Dendritic cell treated with granulocyte-macrophage colony-stimulating factor and Interleukin-4, amounts not matched to agents 40 ng/mL and 50 ng/mL, for 4 days (primary cell): ENCODE measurements around the gene RNASEH2B.

Experiments used
- H3K27ac Mint-ChIP-seq: one replicate; pipeline ENCODE4 v1.8.0; 2022; ENCODE audit warnings: mild to moderate bottlenecking, mixed read lengths
- H3K27me3 Mint-ChIP-seq: one replicate; pipeline ENCODE4 v1.8.0; 2022; ENCODE audit warnings: mild to moderate bottlenecking, mixed read lengths
- H3K36me3 Mint-ChIP-seq: one replicate; pipeline ENCODE4 v1.8.0; 2022; ENCODE audit warnings: low read depth, mixed read lengths
- H3K4me1 Mint-ChIP-seq: one replicate; pipeline ENCODE4 v1.8.0; 2022; ENCODE audit warnings: low read depth, mixed read lengths
- H3K4me3 Mint-ChIP-seq: one replicate; pipeline ENCODE4 v1.8.0; 2022; ENCODE audit warnings: mild to moderate bottlenecking, moderate library complexity, mixed read lengths
- H3K9me3 Mint-ChIP-seq: one replicate; pipeline ENCODE4 v1.8.0; 2022; ENCODE audit warnings: mixed read lengths
- intact Hi-C: fragments of 100-400 bp; cut with micrococcal nuclease; formaldehyde crosslinking; loops from one replicate; pipeline ENCODE4 v1.15.0; 2022

Gene RNASEH2B

DNA sequence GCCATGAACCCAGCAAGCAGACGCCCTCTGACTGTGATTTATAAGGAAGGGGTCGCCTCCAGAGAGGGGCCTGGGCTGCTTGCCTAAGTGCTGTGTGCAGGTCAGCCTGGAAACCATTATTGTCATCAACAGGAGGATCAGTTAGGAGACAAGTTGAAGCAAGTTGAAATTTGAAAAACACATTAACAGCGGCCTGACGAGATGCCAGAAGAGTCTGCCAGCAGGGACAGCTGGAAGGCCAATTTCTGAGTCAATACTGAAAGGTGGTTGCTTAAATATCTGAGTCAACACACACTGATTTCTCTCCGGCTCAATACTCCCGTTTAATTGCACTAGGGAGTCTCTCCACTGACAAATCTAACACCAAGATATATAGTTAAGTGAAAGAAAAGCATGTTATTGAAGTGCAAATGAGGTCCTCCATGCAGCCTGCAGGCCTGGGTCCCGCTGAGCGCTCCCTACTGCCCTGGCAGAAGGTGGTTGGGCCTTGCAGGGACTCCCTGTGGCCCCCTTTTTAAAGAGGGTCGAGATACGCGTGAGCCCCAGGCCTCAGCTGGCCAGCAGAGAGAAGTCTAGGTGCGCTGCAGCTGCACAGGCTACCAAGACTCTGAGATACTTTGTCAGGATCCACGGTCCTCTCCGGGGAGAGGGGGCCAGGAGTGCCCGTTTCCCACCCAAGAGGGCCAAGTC is 91.1 kb downstream of the RNASEH2B start:
- peaks cover 13% of the 10 kb centered on the region for H3K4me1 Mint-ChIP-seq
- H3K27ac Mint-ChIP-seq, result no peak overlapping the region
- no peaks in the 10 kb centered on the region for H3K36me3 Mint-ChIP-seq
- no peak overlapping the region for H3K4me3 Mint-ChIP-seq
- H3K9me3 Mint-ChIP-seq, result no peaks in the 10 kb centered on the region
- H3K27me3 Mint-ChIP-seq, result peaks cover 13% of the 10 kb centered on the region
- intact Hi-C loops, result no loop called here

DNA sequence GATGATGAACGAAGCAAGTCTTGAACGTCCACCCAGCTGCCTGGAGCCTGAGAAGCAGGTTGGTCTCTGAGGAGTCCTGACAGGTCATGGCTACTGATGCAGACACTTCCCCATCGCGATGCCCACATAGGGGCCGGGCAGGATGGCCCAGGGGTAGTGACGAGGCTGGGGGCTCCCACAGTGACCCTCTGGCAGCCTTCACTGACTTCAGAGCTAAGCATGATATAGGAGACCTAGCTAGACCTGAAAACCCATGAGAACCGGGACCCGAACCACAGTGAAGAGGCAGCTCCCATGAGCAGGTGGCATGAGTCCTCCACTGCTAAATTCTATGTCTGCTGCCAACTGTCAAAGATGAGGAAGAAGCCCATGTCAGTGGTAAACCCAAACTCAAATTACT is 91.7 kb downstream of the RNASEH2B start:
- intact Hi-C loops, result no loop called here
- no peak overlapping the region for H3K27ac Mint-ChIP-seq
- no peaks in the 10 kb centered on the region for H3K36me3 Mint-ChIP-seq
- H3K4me1 Mint-ChIP-seq, result peaks cover 13% of the 10 kb centered on the region
- no peak overlapping the region for H3K4me3 Mint-ChIP-seq
- no peaks in the 10 kb centered on the region for H3K9me3 Mint-ChIP-seq
- H3K27me3 Mint-ChIP-seq, result peaks cover 13% of the 10 kb centered on the region

DNA sequence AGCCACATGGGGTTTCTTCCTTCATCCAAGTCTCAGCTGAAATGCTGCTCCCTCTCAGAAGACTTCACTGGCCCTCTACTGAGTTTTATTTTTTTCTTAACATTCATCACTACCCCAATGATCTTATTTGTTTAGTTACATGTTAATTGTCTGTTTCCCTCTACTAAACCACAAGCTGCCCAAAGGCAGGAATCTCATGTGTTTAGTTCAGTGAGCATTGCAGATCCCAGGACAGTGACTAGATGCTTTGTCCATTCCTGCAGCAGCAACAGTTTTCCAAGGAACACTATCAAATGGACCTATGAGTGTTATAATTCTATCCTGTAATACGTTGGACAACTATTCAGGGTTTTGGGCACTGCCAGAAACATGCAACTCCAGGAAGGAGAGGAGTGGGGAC is 93.1 kb downstream of the RNASEH2B start:
- Mint-ChIP-seq H3K9me3 (no peaks in the 10 kb centered on the region), H3K4me1 (peaks cover 13% of the 10 kb centered on the region), H3K27ac (no peak overlapping the region), H3K36me3 (no peaks in the 10 kb centered on the region), H3K27me3 (peaks cover 13% of the 10 kb centered on the region), H3K4me3 (no peak overlapping the region)
- intact Hi-C loops, result no loop called here

DNA sequence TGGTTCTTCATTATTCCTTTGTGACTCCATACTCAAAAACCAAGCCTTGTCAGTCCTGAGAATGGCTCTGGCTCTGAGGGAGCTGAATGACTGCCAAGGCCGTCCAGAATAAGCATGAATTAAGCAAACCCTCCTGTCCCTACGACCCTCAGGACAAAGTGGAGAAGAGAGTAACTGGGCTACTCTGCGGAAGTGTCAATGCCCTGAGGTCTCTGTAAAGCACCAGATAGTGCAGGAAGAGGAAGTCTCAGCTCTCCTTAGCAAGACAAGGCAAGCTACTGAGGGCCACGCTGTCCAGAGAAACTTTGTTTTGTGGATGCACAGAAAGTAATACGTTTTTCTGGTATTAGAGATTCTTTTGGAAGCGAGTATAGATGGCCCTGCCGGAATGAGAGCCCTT is 94.1 kb downstream of the RNASEH2B start:
- Mint-ChIP-seq H3K27me3 (peaks cover 13% of the 10 kb centered on the region), H3K9me3 (no peaks in the 10 kb centered on the region), H3K36me3 (no peaks in the 10 kb centered on the region), H3K4me1 (peaks cover 13% of the 10 kb centered on the region), H3K27ac (no peak overlapping the region), H3K4me3 (no peak overlapping the region)
- intact Hi-C loops, result no loop called here

DNA sequence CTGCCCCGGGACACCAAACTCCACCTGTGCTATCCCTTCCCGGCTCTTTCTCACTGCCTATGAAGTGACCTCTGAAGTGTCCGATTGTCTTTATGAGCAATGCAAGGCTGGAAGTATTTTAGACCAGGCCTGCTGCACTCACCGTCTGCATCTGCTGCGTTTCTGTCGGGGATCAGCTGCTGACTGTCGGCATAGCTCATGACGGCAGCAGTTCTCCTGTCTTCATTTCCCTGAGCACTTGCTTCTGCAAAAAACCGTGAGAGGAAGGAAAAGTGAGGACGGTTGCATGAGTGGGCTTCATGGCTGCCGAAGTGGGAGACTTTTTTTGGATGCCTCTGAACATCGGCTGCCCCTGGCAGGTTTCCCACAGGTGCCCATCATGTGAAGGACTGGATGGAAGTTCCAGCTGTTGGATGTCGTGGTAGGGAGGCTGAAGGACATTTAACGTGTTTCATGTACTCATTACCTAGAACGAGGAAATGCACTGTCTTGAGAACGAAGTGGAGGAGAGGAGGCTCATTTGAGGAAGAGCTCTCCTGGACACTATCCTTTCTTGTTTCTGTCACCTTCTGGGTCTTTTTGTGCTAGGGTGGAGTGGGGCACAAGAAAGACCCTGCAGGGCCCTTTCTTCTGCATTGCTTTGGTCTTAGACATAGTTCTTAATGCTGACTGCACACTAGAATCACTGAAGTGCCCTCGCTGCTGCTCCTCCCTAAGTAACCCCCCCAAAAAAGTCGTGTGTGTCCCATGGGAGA is 94.7 kb downstream of the RNASEH2B start:
- no peaks in the 10 kb centered on the region for H3K9me3 Mint-ChIP-seq
- peaks cover 13% of the 10 kb centered on the region for H3K4me1 Mint-ChIP-seq
- peak overlapping the region; percentile 11 for H3K27ac Mint-ChIP-seq
- intact Hi-C loops, result no loop called here
- H3K36me3 Mint-ChIP-seq, result no peaks in the 10 kb centered on the region
- H3K27me3 Mint-ChIP-seq, result peaks cover 13% of the 10 kb centered on the region
- peak overlapping the region; percentile 45 for H3K4me3 Mint-ChIP-seq

DNA sequence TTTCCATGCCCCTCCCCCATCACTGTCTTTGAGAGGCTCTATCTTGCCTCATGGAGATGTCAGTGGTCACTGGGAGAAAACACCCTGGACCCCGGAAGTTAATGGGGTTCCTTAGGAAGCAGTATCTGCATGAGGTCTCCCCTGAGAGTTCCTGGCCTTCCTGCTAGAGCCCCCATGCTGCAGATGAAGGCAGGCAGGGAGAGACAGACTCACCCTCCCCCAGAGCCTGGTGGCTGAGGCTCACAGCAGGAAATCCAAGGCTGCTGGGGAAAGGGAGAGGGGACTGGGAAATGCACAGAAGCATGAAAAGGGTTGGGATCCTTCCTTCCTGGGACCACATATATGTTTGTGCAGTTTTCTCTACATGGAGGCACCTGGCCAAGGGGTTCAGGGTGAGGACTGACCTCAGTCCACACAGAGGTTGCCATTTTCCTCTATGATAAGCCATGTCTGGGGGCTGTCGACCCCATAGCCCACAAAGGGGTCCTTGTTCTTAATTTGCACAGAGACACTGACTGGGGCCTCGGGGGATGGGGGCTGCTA is 95.4 kb downstream of the RNASEH2B start:
- no peak overlapping the region for H3K27ac Mint-ChIP-seq
- H3K9me3 Mint-ChIP-seq, result no peaks in the 10 kb centered on the region
- H3K27me3 Mint-ChIP-seq, result peaks cover 13% of the 10 kb centered on the region
- intact Hi-C loops, result no loop called here
- peaks cover 13% of the 10 kb centered on the region for H3K4me1 Mint-ChIP-seq
- H3K36me3 Mint-ChIP-seq, result no peaks in the 10 kb centered on the region
- H3K4me3 Mint-ChIP-seq, result no peak overlapping the region

DNA sequence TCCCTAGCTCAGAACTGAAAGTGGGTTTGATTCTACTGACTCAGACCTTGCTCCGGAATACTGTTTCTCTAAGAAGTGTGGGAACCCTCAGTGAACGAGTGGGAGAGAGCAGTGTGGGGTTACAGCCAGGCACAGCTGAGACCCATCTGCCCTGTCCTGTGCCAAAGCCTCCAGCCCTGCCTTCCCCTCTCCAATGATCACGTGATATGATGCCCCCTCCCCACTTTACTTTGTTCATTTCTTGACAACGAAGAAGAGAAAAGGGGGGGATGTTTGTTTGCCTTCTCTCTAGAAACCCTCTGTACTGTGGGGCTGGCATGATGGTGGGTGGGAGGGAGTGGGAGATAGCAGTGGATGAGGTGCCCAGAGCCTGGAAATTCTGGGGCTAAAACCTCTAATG is 96.0 kb downstream of the RNASEH2B start:
- peaks cover 13% of the 10 kb centered on the region for H3K27me3 Mint-ChIP-seq
- H3K27ac Mint-ChIP-seq, result no peak overlapping the region
- intact Hi-C loops, result no loop called here
- peaks cover 13% of the 10 kb centered on the region for H3K4me1 Mint-ChIP-seq
- no peaks in the 10 kb centered on the region for H3K9me3 Mint-ChIP-seq
- no peaks in the 10 kb centered on the region for H3K36me3 Mint-ChIP-seq
- H3K4me3 Mint-ChIP-seq, result no peak overlapping the region
